G401 (cell line): ENCODE data around the gene TMEM184B. TPM values are rescaled to one million over a fixed set of nuclear protein-coding genes. Genes with fewer than 3 reads are reported as not detected.

Experiments
- DNase-seq: peaks from one replicate; pipeline ENCODE4 v3.0.0-alpha.2; 2015; ENCODE audit warnings: low spot score
- in situ Hi-C: cut with HindIII; loops from 2 replicates; pipeline ENCODE4 v1.10.0; 2016; ENCODE audit warnings: low sequenced_read_pairs, mixed read lengths
- total RNA-seq: library from RNA; depleted of rRNA; stranded (reverse); fragments of >200 nt; shearing (Covaris generic); gene quantifications from 2 replicates; pipeline ENCODE4 v1.2.3, GENCODE V29; 2014

Gene TMEM184B
- total RNA-seq, 1 experiment from 2014 or later: 20.5 TPM

DNA sequence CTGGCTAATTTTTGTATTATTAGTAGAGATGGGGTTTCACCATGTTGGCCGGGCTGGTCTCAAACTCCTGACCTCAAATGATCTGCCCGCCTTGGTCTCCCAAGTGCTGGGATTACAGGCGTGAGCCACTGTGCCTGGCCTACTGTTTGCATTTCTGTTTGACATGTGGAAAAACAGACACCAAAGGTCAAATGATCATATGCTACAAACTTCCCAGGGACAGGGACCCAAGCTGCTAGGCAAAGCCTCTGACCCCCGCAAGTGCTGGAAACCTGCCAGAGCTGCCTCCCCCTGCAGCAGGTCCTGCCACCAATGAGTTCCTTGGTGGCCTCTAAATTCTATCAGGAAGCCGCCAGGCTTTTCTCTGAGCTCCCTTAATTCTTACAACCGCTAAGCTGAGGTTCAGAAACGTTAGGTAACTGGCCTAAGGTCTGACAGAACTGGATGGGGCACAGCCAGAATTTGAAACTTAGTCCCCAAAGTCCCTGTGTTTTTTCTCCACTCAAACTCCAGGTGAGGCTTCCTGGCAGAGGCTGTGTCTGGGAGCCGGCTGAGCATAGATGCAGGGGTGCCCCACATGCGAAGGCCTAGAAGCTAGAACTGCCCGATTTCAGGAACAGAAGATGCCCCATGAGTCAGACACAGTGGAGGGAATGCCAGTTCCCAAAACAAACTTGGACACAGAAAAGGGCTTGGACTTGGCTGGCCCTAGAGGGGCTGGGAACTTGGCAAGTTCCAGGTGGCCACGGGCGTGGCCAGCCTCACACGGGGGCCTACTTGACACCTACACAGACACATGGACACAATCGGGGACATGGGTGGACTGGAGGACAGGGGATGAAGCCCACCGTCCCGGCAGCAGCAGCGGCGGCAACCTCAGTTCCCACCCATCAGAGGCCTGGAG is 37.1 kb upstream of the TMEM184B start:
- in situ Hi-C loops: no loop called here
- peak; percentile 19 for DNase-seq

DNA sequence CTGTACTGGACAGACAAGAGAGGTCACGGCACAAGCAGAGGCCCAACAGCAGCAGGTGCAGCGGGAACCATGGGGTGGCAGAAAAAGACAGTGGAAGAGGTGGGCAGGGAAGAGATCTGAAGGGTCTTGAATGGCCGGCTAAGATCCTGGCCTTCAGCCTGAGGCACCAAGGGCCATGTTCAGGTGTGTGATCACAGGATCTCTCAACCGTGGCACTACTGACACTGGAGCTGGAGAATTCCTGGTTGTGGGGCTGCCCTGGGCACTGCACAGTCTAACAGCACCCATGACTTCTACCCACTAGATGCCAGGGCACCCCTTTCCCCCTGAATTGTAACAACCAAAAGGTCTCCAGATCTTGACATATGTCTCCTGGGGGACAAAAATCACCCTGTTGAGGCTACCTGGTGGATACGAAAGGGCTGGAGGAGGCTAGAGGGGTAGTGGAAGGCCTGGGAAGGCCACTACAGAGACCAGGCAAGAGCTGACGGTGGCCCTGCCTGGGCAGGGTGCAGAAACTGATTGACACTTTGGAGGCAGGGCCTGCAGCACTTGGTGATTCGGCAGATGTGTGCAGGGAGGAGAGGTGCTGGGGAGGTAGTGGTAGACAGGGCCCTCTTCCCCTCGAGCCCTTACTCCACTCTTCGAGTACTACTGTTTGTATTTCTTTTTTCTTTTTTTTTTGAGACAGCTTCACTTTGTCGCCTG is 36.1 kb upstream of the TMEM184B start:
- in situ Hi-C loops: no loop called here
- no peak for DNase-seq

DNA sequence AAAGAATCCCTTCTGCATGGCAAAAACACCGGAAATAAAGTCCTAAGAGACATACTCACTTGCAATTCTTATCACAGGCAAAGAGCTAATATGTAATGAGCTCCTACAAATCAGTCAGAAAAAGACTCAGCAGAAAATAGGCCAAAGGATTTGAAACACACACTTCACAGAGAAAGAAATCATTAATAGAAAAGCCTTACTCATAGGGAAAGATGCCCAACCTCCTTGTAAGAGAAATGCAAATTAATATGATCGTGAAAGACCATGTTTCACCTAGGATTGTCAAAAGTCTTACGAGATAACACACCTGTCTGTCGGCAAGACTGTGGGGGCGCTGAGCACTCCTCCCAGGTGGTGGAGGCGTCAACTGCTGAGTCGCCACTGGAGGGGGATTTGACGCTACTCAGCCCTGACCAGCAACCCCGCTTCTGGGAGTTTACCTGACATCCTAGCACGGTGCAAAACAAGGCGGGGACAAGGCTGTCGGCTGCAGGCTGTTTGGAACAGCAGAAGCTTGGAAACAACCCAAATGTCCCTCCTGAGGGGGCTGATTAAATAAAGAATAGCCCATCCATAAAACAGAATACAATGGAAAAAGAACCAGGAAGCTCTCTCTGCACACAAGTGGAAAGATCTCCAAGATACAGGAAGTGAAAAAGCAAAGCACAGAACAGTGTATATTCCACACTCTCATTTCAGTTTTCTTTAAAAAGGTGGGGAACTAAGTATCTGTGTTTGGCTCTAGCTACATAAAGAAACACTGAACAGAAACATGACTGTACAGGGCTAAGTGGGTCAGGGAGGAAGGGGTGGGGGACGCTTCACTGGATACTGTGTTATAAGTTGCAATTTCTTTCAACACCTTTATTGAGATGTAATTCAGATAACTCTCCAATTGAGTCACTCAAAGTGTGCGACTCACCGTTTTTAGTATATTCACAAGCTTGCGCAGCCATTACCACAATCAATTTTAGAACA is 33.0 kb upstream of the TMEM184B start:
- in situ Hi-C loops: no loop called here
- DNase-seq: peak; percentile 49

DNA sequence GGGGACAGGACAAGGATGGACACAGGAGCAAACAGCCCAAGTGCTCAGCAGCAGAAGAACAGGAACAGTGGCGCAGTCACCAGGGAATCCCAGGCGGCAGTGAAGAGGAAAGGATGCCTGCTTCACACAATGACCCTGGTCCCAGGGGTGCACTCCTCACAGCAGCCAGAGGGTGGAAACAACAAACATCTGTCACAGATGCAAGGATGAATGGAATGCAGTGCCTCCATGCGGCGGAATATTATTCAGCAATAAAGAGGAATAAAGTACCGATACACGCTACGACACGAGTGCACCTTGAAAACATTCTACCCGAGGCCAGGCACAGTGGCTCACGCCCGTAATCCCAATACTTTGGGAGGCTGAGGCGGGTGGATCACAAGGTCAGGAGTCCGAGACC is 31.7 kb upstream of the TMEM184B start:
- DNase-seq: no peak
- in situ Hi-C loops: no loop called here

DNA sequence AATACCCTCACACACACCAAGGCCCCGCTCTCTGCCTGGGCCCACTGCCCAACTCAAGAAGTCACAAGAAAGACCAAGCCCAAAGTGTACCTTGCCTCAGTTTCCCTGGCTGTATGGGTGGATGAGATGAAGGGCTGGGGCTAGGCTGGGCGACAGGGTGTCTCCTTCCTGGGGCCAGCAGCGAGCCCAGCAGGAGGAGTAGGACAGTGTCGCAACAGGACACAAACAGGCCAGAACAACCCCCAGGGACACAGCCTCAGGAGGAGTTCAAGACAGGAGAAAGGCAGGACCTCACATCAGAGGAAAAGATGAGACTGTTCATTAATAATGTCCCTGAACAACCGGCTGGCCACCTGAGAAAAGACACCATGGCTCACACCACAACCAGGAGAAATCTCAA is 31.2 kb upstream of the TMEM184B start:
- in situ Hi-C loops: no loop called here
- no peak for DNase-seq

DNA sequence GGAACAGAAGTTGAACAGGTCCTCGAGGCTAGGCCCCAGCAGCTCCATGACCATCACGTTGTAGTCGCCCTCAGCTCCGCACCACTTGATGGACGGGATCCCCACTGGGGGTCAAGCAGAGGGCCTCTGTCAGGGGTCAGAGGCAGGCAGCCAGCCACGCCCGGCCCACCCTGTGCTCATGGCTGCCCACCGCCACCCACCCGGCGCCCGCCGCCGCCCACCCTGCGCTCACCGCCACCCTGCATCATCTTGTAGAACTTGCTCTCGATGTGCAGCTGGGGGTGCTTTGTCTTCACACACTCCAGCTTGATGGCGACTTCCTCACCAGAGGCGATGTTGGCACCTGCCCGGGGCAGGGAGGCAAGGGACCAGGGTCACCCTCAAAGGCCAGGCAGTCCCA is 30.1 kb upstream of the TMEM184B start:
- in situ Hi-C loops: no loop called here
- DNase-seq: no peak

DNA sequence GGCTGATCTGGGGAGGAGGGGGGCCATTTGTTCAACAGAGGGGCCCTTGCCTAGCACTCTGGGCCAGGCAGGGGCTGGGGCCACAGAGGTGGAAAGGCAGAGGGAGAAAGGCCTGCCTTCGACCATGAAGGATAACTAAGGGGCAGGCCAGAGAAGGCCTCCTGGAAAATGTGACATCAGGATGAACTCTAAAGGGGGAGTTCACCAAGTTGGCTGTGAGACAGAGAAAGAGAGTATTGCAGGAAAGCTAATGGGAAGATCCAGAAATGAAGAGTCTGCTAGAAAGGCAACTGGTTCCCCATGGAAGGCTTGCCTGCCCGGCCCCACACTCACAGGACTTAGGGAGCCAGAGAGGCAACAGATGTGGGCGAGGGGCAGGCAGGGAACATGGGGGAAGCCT is 28.1 kb upstream of the TMEM184B start:
- no peak for DNase-seq
- in situ Hi-C loops: no loop called here

DNA sequence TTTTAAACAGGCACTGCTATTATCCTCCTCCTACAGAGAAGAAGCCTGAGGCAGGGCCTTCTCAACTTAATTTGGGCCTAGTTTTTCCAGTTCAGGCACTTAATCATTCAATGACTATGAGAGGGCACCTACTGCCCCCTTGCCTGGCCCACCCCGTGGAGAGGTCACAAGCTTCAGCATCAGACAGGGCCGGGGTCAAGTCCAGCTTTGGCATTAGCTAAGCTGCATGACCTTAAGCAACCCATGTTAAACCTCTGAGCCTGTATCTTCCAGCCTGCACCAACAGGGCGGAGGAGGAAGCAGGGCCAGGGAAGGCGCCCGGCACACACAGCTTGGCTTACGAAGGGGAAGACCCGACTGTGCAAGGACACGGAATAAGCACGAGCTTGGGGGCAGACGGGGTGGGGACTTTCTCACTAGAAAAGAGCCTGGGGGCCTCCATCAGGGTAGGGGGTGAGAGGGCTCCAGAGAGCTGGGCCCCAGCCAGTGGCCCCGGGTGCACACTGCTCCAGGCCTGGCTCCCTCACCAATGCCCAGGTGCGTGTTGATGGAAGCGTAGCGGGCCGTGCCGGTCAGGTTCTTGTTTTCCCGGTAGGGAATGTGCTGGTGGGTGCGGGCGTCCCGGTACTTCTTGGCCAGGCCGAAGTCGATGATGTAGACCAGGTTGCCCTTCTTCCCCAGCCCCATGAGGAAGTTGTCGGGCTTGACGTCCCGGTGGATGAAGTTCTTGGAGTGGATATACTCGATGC is 27.6 kb upstream of the TMEM184B start:
- in situ Hi-C loops: no loop called here
- no peak for DNase-seq

DNA sequence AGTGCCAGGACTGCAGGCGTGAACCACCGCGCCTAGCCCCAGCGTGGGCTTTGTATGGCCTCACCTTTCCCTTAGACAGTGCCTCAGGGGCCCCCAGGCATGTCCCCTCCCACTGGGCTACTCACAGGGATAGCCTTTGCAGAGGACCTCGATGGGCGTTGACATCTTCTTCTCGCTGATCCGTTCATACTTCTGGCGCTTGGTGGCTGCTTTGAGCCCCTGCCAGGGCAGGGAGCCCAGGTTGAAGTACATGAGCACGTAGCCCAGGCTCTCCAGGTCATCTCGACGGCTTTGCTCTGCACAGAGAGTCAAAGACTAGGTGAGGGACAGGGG is 26.9 kb upstream of the TMEM184B start:
- in situ Hi-C loops: no loop called here
- DNase-seq: peak; percentile 40

DNA sequence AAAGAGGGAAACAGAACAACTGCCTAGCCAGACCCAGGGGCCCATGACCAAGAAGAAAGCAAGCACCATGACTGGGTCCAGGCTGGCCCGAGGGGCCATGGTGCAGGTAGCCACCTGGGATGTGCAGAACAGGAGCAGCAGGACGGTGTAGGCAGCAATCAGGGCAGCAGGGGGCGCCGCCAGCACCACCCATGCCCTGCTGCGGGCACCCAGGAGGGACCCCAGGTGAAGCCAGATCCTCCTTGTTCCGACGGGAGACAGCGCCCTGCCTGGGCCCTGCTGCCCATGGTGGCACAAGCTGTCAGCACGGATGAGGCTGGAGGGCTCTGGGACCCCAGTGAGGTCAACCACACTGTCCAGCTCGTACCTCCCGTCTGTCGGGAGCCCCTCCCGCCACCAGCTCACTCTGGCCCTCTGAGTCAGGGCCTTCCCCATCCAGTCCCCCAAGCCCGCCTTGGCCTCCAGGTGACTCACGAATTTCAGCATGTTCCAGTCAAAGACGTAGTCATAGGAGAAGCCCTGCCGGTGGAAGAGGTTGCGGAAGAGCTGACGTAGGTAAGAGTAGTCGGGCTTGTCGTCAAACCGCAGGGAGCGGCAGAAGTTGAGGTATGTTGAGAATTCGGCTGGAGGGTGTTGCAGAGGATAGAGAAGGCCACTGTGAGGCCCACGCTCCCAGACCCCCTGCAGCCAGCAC is 25.6 kb upstream of the TMEM184B start:
- in situ Hi-C loops: no loop called here
- DNase-seq: no peak

DNA sequence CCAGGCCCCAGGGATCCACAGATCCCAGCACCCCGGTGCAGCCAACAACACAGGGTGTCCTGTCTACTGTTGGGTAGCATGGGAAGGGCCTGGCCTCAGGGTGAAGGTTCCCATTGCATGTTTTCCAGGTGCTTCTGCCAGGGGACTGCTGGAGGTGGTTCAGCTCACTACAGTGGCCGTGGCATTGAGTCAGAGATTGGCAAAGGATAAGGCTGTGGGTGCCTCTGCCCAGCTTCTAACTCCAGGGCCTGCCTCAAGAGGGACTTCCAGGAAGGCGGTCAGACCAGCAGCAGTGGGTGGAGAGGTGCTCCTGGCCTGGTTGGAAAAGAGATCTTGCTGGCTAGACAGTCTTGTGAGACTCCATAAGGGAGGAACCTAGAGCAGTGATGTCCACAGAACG is 23.6 kb upstream of the TMEM184B start:
- in situ Hi-C loops: no loop called here
- DNase-seq: no peak

DNA sequence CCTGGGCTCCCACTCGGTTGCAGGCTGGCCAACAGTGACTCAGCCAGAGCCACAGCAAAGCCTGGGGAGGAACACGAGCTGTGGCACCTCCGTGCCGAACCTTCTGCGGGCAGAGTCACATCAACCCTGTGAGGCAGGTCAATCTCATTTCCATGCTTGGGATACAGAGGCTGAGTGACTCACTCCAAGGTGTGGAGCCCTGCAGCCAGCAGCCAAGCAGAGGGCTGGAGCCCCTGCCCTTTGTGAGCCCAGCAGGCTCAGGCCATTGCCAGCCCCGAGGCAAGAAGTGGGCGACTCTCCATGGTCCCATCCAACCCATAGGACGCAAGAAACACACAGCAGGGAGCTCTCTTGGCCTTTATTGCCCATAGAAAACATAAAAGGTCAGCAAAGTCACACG is 23.1 kb upstream of the TMEM184B start:
- no peak for DNase-seq
- in situ Hi-C loops: no loop called here

DNA sequence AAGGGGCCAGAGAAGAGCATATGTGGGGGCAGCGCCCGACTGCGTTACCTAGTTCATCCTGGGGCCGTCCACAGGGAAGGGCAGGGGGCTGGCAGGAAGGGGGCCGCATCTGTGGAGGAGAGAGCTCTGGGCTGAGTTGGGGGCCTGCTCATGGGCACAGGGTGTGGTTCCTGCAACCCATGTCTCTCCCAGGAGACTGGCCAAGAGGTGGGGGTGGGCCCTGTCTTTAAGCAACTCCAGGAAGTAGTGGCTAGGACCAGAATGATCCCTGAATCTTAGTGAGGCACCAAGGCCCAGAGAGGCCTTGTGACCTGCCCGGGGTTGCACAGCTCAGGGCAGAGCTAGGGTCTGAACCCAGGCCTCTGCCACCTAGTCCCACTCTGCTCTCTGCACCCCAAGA is 22.5 kb upstream of the TMEM184B start:
- in situ Hi-C loops: no loop called here

DNA sequence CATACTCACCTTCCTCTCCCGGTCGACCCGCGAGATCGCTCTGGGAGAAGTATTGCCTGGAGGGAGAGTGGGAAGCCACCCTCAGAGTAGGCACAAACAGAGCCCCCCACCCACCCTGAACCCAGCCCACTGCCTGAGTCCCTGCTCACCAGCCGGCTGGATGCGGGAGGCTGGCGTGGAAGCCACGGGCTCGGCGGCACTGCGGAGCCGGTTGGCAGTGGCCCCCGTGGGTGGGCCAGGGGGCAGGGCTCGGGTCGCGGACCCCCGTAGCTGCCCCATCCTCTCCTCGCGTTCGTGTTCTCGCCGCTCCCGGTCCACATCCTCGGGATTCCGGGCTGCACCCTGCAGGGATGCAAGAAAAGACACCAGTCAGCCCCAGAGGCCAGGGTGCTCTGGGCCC is 21.4 kb upstream of the TMEM184B start:
- in situ Hi-C loops: no loop called here
- DNase-seq: no peak

More for the DNA sequence above, 22.5 kb upstream of the TMEM184B start:
- no peak for DNase-seq

DNA sequence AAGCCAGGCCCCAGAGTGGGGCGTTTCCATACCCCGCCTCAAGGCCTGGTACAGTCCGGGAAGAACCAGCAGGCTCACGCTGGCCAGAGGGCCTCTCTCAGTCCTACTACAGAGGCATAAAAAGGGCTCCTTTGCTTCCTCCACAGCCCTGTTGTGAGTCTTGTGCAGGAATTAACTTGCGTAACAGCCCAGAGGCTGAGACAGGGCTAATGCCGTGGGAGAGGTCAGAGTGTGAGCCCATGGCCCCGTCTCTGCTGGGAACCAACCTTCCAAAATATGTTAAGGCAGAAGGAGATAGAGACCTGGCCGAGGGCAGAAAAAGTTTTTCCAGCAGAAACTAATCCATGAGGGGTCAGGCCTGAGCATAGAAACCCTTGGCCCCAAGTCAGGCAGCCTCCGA is 19.9 kb upstream of the TMEM184B start:
- no peak for DNase-seq
- in situ Hi-C loops: no loop called here

DNA sequence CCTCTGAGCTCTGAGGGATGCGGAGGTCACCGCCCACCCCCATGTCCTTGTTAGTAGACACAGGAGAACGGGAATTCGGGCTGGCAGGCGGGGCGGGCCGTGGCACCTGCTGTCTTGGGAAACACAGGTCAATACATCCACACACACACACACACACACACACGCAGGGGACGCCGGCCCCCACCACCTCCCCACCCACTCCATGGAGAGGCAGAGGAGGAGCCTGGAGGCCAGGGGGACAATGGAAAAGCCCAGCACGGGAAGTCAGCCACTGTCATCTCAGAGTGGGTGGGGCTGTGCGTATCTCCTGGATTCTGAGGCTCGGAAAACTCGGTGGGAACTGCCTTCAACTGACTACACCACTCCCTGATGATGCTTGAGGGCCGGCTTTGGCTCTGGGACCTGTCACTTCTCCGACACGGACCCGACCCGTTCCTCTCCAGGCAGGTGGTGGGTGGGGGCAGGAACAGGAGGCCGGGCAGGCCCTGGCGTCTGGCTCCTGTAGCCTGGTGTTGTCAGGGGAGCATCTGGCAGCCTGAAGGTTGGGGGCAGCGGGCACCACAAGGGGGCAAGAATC is 18.5 kb upstream of the TMEM184B start:
- in situ Hi-C loops: no loop called here
- no peak for DNase-seq

DNA sequence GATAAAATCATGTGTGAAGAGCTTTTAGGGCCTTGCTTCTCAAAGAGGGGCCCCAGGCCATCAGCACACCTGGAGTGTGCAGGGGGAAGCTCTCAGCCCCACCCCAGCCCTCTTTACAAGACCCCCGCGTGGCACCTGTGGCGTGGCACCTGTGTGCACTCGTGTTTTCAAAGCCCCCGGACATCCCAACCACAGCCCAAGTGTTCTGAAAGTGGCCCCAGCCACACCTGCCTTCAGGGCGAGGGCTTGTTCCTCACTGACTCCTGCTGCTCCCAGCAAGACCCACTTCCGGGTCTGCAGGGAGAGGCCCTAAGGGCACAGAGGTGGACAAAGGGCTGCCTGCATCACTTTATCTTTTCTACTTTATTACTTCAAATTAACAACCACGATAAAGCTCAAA is 17.5 kb upstream of the TMEM184B start:
- in situ Hi-C loops: no loop called here
- no peak for DNase-seq

DNA sequence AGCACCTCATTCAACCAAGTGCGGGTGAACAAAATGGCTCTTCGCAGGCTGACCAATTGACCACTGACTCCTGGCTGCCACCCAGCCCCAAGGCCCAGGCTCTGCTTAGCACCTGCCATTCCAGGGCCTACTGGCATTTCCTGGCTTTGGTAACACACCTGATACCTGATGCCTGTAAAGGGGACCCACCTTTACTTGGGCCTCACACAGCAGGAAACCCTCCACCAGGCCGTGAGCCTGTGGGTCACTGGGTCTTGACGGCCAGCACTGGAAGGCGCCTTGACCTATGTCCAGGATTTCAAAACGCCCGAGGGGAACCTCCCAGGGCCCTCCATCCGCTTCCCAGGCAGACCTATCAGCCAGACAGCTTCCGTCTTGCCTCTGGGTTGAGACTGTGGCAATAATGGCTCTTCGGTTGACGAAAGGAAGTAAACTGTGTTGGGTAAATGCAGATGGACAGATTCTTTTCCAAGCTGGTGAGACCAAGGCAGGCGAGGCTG is 16.8 kb upstream of the TMEM184B start:
- in situ Hi-C loops: no loop called here
- no peak for DNase-seq
